Measurements from ENCODE around the gene STPG2.

DNA sequence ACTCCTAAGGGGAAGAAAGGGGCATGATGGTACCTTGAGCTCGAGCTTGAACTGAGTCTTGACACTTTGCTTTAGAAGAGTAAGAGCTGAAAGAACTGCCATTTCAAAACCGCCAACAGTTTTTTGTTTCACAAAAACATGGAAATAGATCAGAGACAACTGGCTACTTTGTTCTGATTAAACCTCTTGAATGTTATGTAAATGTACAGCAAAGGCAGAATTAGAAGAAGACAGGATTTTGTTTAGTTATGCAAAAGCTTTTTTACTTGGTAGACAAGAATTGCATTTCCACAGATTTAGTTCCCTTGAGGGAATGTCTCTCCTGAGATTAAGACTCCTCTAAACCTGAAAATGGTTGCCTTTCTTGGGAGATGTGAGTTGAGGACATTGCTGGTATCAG lies 33.3 kb upstream of the STPG2 start:
- TF ChIP-seq, protein P1, sequence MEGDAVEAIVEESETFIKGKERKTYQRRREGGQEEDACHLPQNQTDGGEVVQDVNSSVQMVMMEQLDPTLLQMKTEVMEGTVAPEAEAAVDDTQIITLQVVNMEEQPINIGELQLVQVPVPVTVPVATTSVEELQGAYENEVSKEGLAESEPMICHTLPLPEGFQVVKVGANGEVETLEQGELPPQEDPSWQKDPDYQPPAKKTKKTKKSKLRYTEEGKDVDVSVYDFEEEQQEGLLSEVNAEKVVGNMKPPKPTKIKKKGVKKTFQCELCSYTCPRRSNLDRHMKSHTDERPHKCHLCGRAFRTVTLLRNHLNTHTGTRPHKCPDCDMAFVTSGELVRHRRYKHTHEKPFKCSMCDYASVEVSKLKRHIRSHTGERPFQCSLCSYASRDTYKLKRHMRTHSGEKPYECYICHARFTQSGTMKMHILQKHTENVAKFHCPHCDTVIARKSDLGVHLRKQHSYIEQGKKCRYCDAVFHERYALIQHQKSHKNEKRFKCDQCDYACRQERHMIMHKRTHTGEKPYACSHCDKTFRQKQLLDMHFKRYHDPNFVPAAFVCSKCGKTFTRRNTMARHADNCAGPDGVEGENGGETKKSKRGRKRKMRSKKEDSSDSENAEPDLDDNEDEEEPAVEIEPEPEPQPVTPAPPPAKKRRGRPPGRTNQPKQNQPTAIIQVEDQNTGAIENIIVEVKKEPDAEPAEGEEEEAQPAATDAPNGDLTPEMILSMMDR (conservative IDR thresholded peaks at IDR 0.05; ENCODE audit: low read length), result no peak
- TF ChIP-seq EZH2phosphoT487 (IDR thresholded peaks at IDR 0.05; ENCODE audit: borderline replicate concordance, low read depth, low read length), result no peak
